Heart right ventricle (tissue), 16 donors: Measurements from ENCODE around the gene MICAL2. TPM values are rescaled to one million over a fixed set of nuclear protein-coding genes. Genes with fewer than 3 reads are reported as not detected.

ENCODE experiments used
- ATAC-seq, 8 donors: fragments of 200-7000 bp; cut with Tn5 transposase; one replicate each; pipeline ENCODE4 v1.9.1; 2020; ENCODE audit warnings: mild to moderate bottlenecking in 8 of 8, moderate library complexity in 8 of 8, moderate number of reproducible peaks in 1 of 8
- DNase-seq, 2 donors: peaks; one replicate each; pipeline ENCODE4 v3.0.0-alpha.2; 2020
- H3K27ac ChIP-seq, 10 donors: fragments of 200-600 bp; sonication (generic) in 2 of 10; one replicate each; pipeline versions ENCODE4 v1.5.0 to v1.8.0; 2020 to 2022; ENCODE audit warnings: mild to moderate bottlenecking in 3 of 10
- H3K27me3 ChIP-seq, 7 donors: fragments of 200-600 bp; one replicate each; pipeline ENCODE4 v1.8.0; 2021 to 2022; ENCODE audit warnings: mild to moderate bottlenecking in 2 of 7
- H3K36me3 ChIP-seq, 9 donors: fragments of 200-600 bp; sonication (generic) in 1 of 9; one replicate each; pipeline versions ENCODE4 v1.5.0 to v1.8.0; 2020 to 2022; ENCODE audit warnings: mild to moderate bottlenecking in 2 of 9
- H3K4me1 ChIP-seq, 9 donors: fragments of 200-600 bp; sonication (generic) in 1 of 9; one replicate each; pipeline versions ENCODE4 v1.5.0 to v1.8.0; 2020 to 2022; ENCODE audit warnings: mild to moderate bottlenecking in 4 of 9
- H3K4me3 ChIP-seq, 10 donors: fragments of 200-600 bp; sonication (generic) in 2 of 10; one replicate each; pipeline versions ENCODE4 v1.5.0 to v1.8.0; 2020 to 2022; ENCODE audit warnings: mild to moderate bottlenecking in 7 of 10, moderate library complexity in 2 of 10
- H3K9me3 ChIP-seq, 11 donors: fragments of 200-600 bp in 10 of 11; sonication (generic) in 2 of 11; one replicate each; pipeline versions ENCODE4 v1.5.0 to v1.8.0; 2013 to 2022; ENCODE audit warnings: mild to moderate bottlenecking in 2 of 11, control low read depth in 1 of 11, moderate library complexity in 1 of 11
- WGBS, 2 donors: extraction: QIAGEN DNeasy Blood & Tissue Kit; methylation state at CpG; one replicate each; pipeline ENCODE4 v1.1.7; 2013; ENCODE audit warnings: inconsistent platforms in 1 of 2; 5-methylcytosine and 5-hydroxymethylcytosine counted together
- intact Hi-C, 10 donors: fragments of 100-400 bp; cut with DNase I; formaldehyde crosslinking; loops; one replicate each; pipeline versions ENCODE4 v1.11.1 to v1.14.2; 2022
- polyA plus RNA-seq, 2 donors: library from polyadenylated mRNA; stranded (reverse); fragments of 200-250 nt; gene quantifications; one replicate each; pipeline ENCODE4 v1.2.3, GENCODE V29; 2013
- total RNA-seq, 10 donors: library from RNA; stranded (reverse); fragmentation: NEBNext Ultra II Directional in 3 of 10; extraction: Animal tissue kit (Norgen Biotek cat#: 25700) in 3 of 10; gene quantifications; one replicate each; pipeline versions ENCODE4 v1.2.1 to v1.2.4, GENCODE V29; 2021 to 2023
- TF ChIP-seq, protein P1 (sequence below), 9 donors: fragments of 200-600 bp; sonication (generic) in 2 of 9; IDR thresholded peaks; one replicate each; pipeline versions ENCODE4 v1.5.0 to v1.8.0; 2021 to 2022; ENCODE audit warnings: antibody characterized with exemption in 9 of 9, mild to moderate bottlenecking in 5 of 9, moderate library complexity in 1 of 9
- donor health status: Arrhythmogenic right ventricular cardiomyopathy.
- donor health status: ischemic (EF 13 %, LVEDD 7.1; RV severe dilation, severe dysfunction).
- donor health status: healthy with polysubstance abuse.
- donor health status: DM: no; HTN: yes; CAD: no.
- donor health status: DM: no; HTN: no; CAD: no.
- donor health status: ischemic (EF 25% LVEDD 6.9; RV normal size, moderate dysfunction).
- donor health status: ischemic (EF 25% LVEDD 5.7; RV mildly dilated, moderate dysfunction).
- donor health status: healthy.
- donor health status: DM: yes; HTN: yes; CAD: no.
- donor health status: Ischemic cardiomyopathy.
- donor health status: ischemic (EF 35%, LVEDD 5.7; RV mildly dilated, moderate dysfunction).
- donor health status: nonischemic (EF 11% LVEDD 7.7; RV severe dilation, severe dysfunction).
- donor health status: DM: yes; HTN: yes; CAD: no.
- donor health status: PGD.
- donor health status: ischemic (EF 29% LVEDD 5.4; RV normal size, mild dysfunction).
- donor health status: nonischemic (EF 23%, LVEDD 6.1; RV moderate dilation, normal function).

The MICAL2 gene
- total and polyA plus RNA-seq, 12 donors: 32.5 to 95.7 (median 70.5) TPM

DNA sequence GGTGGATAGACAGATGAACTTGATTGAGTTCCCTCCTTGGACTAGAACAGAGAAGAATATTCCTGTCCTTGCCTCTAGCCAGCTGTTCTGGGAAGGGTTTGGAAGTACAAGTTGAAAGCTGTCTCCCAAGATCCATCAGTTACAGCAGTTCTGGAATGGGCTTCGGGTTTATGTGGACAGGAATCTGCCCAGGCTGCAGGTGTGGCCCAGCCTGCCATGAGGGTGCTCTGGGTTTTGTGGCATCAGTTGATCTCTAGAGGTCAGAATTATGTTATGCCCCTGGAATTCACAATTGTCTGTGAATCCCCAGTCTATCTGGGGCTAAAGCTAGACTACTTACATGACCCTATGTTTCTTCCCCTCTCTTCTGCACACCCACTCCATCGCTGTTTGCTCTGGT is 4.9 kb upstream of the MICAL2 start:
- ATAC-seq: no peak
- intact Hi-C loops: no loop called here
- TF ChIP-seq, protein P1, sequence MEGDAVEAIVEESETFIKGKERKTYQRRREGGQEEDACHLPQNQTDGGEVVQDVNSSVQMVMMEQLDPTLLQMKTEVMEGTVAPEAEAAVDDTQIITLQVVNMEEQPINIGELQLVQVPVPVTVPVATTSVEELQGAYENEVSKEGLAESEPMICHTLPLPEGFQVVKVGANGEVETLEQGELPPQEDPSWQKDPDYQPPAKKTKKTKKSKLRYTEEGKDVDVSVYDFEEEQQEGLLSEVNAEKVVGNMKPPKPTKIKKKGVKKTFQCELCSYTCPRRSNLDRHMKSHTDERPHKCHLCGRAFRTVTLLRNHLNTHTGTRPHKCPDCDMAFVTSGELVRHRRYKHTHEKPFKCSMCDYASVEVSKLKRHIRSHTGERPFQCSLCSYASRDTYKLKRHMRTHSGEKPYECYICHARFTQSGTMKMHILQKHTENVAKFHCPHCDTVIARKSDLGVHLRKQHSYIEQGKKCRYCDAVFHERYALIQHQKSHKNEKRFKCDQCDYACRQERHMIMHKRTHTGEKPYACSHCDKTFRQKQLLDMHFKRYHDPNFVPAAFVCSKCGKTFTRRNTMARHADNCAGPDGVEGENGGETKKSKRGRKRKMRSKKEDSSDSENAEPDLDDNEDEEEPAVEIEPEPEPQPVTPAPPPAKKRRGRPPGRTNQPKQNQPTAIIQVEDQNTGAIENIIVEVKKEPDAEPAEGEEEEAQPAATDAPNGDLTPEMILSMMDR (IDR thresholded peaks at IDR 0.05): no peak
- no peaks in the 10 kb centered on the region for H3K9me3 ChIP-seq
- 62 to 95% methylated on average over 2 of the region's 2 CpGs for WGBS, 2 donors
- no peak for DNase-seq
- H3K4me1 ChIP-seq: peaks cover 0 to 70% (median 40%) of the 10 kb centered on the region in 9 donors
- no peak overlapping the region for H3K4me3 ChIP-seq
- H3K27ac ChIP-seq: peak overlapping the region in 2 of 10 donors; percentile 28 to 70
- no peaks in the 10 kb centered on the region for H3K27me3 ChIP-seq
- H3K36me3 ChIP-seq: no peaks in the 10 kb centered on the region

DNA sequence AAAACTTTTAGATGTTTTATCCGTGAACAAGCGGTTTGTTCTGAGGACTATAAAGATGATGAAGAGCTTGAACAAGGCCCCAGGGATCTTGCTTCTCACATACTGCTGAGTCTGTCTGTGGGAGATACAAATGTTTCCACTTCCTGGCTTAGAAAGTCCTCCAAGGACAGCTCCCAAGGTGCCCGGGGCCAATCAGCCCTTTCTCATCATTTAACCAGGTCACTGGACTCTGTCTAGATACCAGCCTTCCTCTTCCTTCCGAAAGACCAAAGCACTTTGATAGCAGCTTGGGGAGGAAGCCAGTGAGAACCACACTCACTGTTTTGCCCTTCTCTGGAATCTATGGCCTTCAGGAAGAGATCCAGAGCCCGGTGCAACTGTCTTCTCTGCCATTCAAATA is 4.3 kb upstream of the MICAL2 start:
- Histone ChIP-seq H3K4me1 (peaks cover 0 to 65% (median 39%) of the 10 kb centered on the region in 9 donors), H3K27me3 (no peaks in the 10 kb centered on the region), H3K9me3 (no peaks in the 10 kb centered on the region), H3K4me3 (no peak overlapping the region), H3K36me3 (no peaks in the 10 kb centered on the region), H3K27ac (peak overlapping the region in 1 of 10 donors; percentile 28)
- TF ChIP-seq, protein P1 (IDR thresholded peaks at IDR 0.05): no peak
- no peak for DNase-seq
- WGBS, 2 donors: 59 to 62% methylated on average over 5 of the region's 5 CpGs
- intact Hi-C loops: no loop called here
- ATAC-seq: no peak

DNA sequence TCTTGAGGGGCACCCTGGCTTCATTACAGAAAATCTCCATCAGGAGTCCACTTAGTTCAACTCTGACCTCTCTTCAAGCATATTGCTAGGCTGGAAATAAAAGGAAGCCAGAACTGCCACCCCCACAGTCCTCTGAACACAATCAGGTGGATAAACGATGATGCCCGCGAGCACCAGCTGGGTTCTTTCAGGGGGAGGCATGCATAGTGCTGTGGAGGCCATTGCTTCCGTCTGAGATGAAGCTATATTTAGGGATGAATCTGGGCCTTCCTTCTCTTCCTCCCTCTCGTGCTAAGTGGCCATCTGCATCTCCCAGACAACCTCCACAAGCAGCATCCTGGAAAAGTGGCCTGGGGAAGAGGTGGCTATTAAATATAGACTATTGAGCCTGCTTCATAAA is 3.9 kb upstream of the MICAL2 start:
- no peak overlapping the region for H3K4me3 ChIP-seq
- WGBS, 2 donors: 50 to 51% methylated on average over 5 of the region's 5 CpGs
- TF ChIP-seq, protein P1 (IDR thresholded peaks at IDR 0.05): no peak
- H3K27me3 ChIP-seq: no peaks in the 10 kb centered on the region
- H3K4me1 ChIP-seq: peaks cover 0 to 65% (median 38%) of the 10 kb centered on the region in 9 donors
- no peaks in the 10 kb centered on the region for H3K9me3 ChIP-seq
- ATAC-seq: no peak
- intact Hi-C loops: no loop called here
- H3K27ac ChIP-seq: peak overlapping the region in 1 of 10 donors; percentile 28
- H3K36me3 ChIP-seq: no peaks in the 10 kb centered on the region
- DNase-seq: no peak

DNA sequence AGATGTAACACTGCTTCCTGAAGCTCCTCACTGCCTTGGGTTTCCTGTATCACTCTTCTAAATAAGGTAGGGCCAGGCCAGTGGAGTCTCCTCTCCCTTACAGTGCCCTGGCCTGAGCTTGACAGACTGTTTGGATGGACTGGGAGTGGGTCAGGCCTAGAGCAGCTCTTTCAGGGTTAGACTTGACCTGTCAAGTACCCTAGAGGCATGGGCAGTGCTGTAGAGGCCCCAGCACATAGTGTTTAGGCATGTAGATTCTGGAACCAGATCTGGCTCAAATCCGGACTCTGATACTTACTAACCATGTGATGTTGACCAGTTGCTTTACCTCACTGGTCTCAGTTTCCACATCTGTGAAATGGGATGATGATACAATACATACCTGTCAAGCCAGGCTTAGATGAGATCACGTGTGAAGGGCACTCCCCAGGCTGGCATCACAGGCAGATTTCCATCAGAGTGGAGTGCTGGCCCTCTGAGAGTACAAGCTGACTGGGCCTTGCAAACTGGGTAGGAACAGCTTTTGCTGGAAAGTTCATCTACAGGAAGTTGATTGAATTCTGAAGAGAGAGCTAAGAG is 1.4 kb upstream of the MICAL2 start:
- intact Hi-C loops: no loop called here
- Histone ChIP-seq H3K9me3 (no peaks in the 10 kb centered on the region), H3K4me1 (peaks cover 7 to 65% (median 44%) of the 10 kb centered on the region in 9 donors), H3K27me3 (no peaks in the 10 kb centered on the region), H3K4me3 (no peak overlapping the region), H3K36me3 (no peaks in the 10 kb centered on the region), H3K27ac (no peak overlapping the region)
- WGBS, 2 donors: 93 to 96% methylated on average over 2 of the region's 2 CpGs
- ATAC-seq (no peak), DNase-seq (no peak)
- TF ChIP-seq, protein P1 (IDR thresholded peaks at IDR 0.05): no peak
